Germinal center (tissue), 1 donor: Measurements from ENCODE around the gene CALML5.
"Not testable (repeated sequence)": the region's sequence is repeated elsewhere in the genome, so short reads cannot be mapped to it uniquely, and the experiment has no call there.

Experiments
- DNase-seq: peaks from one replicate; pipeline ENCODE4 v3.0.0; 2012; ENCODE audit warnings: mixed read lengths, low spot score

The CALML5 gene

GRCh38 chr10:5481121-5481520 is 18.2 kb downstream of the CALML5 start:
- no peak for DNase-seq

- no peak for DNase-seq
Measured at GRCh38 chr10:5480162-5480941, 19.0 kb downstream of the CALML5 start.

- no peak for DNase-seq
Measured at GRCh38 chr10:5479481-5480161, 19.7 kb downstream of the CALML5 start.

GRCh38 chr10:5478694-5479305 is 20.6 kb downstream of the CALML5 start:
- no peak for DNase-seq

- no peak for DNase-seq
Measured at GRCh38 chr10:5477948-5478693, 21.2 kb downstream of the CALML5 start.

GRCh38 chr10:5476918-5477525 is 22.3 kb downstream of the CALML5 start:
- no peak for DNase-seq

GRCh38 chr10:5475974-5476807 is 23.2 kb downstream of the CALML5 start:
- DNase-seq, result not testable (repeated sequence)

- not testable (repeated sequence) for DNase-seq
Measured at GRCh38 chr10:5475088-5475487, 24.3 kb downstream of the CALML5 start.

GRCh38 chr10:5474642-5475041 is 24.7 kb downstream of the CALML5 start:
- not testable (repeated sequence) for DNase-seq

GRCh38 chr10:5470062-5470751 is 29.2 kb downstream of the CALML5 start:
- no peak for DNase-seq

GRCh38 chr10:5469353-5470061 is 29.9 kb downstream of the CALML5 start:
- DNase-seq, result no peak

- DNase-seq, result no peak
Measured at GRCh38 chr10:5468262-5469106, 30.9 kb downstream of the CALML5 start.

- no peak for DNase-seq
Measured at GRCh38 chr10:5467634-5468255, 31.6 kb downstream of the CALML5 start.

GRCh38 chr10:5467207-5467535 is 32.2 kb downstream of the CALML5 start:
- no peak for DNase-seq

GRCh38 chr10:5466451-5467206 is 32.7 kb downstream of the CALML5 start:
- no peak for DNase-seq

- DNase-seq, result no peak
Measured at GRCh38 chr10:5465976-5466450, 33.4 kb downstream of the CALML5 start.

GRCh38 chr10:5464546-5464945 is 34.8 kb downstream of the CALML5 start:
- no peak for DNase-seq
